ENCODE data around the gene ATP10A.

ATP10A gene

DNA sequence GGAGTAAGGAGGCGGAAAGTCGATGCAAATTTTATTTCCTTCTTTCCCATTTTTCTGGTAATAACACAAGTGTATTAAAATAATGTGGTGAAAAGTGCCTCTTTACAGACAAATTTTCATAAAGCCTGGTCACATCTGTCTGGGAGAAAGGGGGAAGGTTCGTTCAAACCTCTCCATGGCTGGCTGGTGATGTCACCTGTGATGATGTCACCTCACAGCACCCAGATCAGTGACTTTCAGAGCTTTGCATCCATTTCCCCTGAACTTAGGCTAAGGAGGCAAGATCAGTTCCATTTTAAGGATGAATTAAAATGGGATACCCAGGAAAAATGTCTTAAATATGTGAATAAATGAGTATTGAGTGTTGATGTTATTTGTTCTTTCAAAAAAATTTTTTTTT lies 34.1 kb downstream of the ATP10A start:
- DNase-seq (ENCODE audit: low read depth, low spot score) = no peak

DNA sequence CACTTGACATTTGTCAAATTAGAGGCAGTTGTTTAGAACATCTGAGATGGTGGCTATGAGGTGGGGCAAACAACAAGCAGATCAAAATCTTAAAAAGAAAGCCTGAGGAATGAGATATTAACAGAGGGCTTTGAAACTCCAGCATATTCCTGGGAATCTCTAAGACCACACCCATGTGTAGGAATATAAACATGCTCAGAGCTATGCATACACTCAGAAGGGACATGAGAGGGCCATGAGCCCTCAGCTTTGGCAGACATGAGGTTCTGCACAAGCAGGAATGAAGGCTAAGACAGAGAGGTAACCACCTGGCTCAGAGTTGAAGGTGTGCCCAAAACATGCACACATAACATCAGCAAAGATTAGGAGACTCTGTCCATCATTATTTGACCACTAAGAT lies 37.9 kb downstream of the ATP10A start:
- DNase-seq (ENCODE audit: low read depth, low spot score) = no peak

DNA sequence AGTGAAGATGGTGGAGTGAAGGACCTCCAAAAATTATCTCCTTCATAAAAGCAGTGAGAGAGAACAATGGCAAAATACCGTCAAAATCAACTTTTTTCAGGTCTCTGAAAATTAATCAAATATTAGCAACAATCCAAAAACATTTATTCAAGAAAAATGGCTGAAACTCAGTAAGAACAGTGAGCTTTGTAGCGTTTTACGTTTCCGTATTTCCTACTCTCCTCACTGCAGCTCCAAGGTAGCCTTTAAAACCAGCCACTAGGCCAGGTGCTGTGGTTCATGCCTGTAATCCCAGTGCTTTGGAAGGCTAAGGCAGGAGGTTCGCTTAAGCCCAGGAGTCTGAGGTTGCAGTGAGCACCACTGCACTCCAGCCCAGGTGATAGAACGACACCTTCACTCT lies 38.5 kb downstream of the ATP10A start:
- DNase-seq (ENCODE audit: low read depth, low spot score) = no peak

DNA sequence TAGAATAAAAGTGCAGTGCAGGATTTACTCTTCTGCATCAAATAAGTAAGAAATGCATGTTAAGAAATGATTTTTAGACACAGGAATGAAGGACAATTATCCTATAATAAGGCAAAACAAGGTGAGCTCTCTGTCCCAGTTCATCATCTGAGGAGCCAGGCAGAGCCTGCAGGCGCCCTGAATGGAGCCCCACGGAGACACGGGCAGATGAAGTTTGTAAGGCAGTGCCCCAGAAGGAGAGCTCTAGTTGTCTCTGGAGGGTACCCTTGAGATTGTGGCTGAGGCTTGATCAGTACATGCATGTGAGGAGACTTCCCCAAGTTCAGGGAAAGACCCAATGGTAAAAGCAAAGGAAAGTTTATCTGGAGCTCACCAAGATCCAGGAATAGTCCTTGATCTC lies 50.3 kb downstream of the ATP10A start:
- no peak for DNase-seq (ENCODE audit: low read depth, low spot score)

DNA sequence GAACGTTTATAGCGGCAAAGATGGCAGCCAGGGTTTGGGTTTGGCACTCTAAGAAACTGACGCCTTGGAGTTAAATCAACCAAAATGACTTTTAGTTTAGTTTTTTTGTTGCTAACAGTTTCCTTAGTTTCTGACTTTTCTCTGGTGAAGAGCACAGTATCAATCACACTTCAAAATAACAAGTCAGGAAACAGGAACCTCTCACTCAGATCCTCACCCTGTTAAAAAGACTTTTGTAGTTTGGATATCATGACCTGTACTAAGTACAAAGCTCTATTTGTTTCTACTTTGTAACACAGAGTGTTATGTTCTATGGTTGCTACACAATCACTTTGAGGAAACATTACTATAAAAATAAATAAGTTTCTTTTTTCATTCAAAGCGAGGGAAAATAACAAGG lies 51.1 kb downstream of the ATP10A start:
- no peak for DNase-seq (ENCODE audit: low read depth, low spot score)

DNA sequence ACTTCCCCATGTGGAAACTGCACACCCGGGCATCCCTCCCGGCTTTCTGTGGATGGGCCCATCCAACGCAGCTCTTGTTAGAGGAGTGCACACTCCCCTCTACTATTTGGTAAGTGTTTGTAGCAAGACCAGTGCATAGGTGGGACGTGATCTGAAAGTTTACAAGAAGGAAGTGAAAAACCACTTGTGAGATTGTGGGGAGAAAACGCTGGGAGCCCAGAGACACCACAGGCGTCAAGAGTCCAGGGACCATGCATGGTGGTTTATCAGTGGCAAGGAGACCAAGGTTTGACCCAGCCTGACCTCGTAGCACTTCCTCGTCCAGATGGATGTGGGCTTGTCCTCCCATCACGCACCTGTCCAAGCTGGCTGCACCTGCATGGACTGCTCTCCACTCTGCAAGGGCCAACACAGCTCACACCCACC lies 51.6 kb downstream of the ATP10A start:
- no peak for DNase-seq (ENCODE audit: low read depth, low spot score)

DNA sequence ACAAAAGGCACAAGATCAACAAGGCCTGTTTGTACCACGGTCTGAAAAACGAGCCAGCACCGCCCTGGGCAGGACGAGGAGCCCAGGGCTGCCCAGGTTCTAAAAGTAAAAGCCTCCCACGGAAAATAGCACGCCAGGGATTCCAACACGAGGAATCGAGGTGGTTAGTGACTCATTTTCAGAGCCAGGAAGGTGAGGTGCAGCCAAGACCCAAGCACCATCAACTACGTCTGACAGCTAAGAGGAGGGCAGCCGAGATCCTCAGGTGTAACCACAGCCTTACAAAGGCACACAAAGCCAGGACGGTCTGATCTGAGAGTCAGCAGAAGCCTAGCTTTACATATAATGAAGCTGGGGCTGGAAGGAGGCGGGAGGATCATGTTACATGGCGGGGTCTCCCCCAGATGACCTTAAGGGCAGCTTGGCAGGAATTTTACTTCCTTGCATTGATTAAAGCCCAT lies 52.5 kb downstream of the ATP10A start:
- DNase-seq (ENCODE audit: low read depth, low spot score) = no peak

DNA sequence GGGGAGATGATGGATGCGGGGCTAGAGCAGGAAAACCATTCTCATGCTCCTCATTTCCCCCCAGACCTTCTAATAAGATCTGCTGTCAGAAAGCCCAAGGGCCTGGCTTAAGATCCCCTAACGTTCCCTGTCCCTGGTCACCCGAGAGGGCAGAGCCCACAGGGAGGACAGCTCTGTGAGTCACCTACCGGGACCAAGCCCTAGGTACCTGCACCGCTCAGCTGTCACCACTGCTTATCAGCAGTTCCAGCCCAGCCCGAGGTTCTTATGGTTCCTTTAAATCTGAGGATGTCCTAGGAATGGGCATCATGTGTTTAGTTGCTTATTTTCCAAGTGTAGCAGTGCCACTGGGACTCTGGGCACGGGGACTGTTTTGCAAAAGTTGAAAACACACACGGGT lies 53.0 kb downstream of the ATP10A start:
- DNase-seq (ENCODE audit: low read depth, low spot score) = no peak

DNA sequence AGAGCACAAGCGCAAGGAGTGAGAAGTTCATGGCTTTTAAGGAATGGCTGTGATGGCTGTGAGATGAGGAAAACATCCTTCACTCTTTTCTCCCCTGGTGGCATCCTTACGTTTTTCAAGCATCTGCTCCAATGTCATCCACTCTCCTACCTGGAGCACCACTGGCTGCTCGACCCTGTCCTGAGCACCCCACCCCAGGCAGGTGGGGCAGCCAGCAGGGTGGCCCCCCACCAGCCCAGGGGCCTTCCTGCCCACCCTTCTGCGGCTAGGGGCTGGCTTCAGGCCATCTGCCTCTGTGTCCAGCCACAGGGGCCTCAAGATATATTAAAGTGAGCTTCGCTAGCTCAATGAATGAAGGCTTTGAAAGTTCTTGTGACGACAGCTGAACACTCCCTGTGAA lies 56.1 kb downstream of the ATP10A start:
- no peak for DNase-seq (ENCODE audit: low read depth, low spot score)

DNA sequence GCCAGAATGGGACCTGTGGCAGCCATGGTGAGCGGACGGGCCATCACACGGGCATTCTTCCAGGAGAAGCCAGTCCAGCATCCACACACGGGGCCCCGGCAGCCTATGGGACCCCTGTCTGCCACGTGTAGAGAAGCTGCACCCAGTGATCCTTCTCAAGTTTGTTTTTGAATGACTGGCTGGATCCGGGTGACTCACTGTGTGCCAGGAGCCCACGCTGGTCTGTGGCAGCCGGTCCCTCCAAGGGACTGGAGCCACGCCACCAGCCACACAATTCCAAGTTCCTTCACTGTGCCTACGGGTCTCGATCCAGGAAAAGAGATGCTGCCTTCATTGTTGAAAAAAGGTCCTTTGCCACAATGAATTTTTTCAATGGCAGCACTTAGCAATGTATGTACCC lies 58.1 kb downstream of the ATP10A start:
- DNase-seq (ENCODE audit: low read depth, low spot score) = no peak

DNA sequence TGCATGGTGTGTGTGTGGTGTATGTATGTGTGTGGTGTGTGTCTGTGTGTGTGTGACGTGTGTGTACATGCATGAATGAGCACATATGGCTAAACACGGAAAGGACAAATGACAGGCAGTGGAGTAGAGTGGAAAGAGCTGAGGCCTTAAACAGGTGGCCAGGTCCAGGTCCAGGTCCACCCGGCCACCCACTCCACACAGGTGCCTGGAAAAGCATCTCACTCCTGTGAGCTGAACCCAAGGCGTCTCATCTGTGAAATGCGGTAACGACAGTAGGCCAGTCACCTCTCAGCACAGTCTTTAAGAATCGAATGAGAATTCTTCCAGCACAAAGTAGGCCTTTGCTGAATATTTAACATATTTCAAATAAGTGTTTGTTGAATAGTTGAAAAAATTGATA lies 58.7 kb downstream of the ATP10A start:
- no peak for DNase-seq (ENCODE audit: low read depth, low spot score)

DNA sequence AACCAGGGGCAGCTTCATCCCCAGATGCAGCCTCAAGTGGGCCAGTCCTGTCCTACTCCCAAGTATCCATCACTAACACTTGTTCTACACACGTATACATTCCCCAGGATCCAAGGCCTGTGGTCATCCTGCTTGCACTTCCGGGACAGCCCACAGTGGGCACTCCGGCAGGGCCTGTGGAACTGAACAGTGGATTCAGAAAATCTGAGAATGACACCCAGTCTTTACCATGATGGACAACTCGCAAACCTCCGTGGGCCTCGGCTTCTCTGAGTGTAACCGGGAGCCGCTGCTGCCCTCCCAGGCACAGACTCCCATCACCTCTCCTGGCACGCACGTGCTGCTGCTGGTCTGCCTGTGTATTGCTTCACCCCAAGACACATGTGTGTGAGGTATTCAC lies 59.6 kb downstream of the ATP10A start:
- no peak for DNase-seq (ENCODE audit: low read depth, low spot score)

DNA sequence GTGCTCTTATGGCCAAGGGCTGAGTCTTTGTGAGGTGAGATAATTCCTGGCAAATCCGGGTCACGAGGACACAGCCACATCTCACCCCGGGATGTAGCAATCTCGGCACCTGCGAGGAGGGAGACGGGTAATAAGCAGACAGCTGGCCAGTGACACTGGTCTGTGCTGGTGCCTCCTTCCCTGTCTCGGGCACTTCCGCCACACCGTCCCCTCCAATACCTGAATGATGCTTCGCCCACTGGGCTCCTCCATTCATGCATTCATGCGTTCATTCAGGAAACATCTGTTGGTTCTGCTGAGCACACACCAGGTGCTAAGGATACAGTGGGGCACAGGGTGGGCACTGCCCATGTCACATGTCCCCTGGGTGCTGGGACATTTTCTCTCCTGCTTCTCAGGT lies 60.1 kb downstream of the ATP10A start:
- no peak for DNase-seq (ENCODE audit: low read depth, low spot score)

DNA sequence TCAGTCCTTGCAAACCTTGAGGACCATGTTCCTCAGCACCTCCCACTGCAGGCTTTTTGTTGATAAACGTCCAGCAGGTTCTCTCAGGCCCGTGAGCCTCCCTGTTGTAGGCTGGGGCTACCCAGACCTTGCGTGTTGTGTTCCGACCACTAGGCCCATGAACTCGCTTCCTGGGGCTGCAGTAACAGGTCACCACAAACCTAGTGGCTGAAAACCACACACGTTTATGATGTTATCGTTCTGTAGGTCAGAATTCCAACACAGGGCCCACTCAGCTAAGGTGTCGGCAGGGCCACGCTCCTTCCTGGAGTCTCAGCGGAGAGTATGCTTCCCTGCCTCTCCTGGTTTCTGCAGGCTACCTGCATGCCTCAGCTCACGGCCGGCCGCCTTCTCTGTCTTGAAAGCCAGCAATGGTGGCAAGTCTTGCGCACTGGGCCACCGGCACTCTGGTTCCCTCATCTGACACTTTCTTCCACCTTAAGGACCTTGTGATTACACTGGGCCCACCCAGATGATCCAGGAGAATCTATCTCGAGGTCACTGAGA lies 60.8 kb downstream of the ATP10A start:
- DNase-seq (ENCODE audit: low read depth, low spot score) = no peak

DNA sequence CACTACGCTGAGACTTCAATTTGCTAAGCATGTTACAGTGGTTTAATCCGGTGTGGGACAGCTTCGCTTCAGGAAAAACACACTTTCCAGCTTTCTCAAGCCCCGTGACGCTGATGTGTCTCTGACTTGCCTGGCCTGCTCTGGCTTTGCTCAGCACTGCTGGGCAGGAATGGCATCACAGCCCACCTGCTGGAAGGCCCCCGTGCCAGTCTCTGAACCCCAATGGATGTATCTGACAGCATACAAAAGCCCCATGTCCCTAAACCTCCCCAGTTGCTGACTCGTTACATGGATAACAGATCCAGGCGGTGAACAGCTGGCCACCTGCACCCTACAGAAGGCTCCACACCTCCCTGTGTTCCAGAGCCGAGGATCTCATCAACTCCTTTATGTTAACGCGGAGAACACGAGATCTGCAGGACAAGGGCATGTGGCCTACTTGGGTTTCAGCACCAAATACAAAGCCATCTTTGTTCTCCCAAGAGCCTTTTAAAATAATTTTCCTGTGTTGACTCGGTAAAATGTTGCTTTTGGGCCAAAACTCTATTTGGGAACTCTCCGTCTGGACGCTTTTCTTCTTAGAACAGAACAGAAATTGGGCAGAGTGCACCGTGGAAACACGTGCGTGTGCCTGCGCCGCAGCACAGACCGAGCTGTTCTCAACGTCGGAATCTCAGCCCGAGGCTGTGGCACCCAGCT lies 61.4 kb downstream of the ATP10A start:
- no peak for DNase-seq (ENCODE audit: low read depth, low spot score)

DNA sequence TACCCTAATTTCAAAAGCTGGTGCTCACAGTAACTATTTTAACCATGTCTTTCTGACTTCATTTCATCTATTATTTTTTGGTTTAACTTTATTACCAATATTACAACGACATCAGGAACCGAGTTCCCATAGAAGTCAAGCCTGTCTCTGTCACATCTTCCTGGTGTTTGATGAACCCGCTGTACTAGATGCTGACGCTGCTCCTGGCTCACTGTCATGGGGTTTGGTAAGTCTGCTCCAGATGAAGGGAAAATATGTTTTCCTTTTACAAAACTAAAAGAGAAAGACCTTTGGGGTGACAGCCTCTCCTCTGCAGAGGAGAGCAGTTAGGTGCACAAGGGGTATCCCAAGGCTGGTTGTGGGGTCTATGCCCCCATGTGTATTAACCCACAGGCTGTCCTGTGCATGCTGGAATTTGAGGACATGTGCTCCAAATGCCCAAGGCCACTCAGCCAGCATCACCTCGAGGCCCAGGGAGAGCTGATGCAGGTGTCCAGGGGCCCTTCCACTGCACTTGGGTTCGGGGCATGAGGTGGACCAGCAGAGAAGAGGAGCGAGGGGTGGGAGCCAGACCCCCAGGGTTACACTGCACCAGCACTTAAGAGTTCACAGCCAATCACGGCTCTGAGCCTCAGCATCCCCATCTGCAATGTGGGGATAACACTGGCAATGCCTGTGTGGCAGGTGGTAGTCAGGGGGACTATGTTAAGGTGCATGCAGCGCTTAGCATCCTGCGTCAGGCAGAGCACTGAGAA lies 62.2 kb downstream of the ATP10A start:
- no peak for DNase-seq (ENCODE audit: low read depth, low spot score)

DNA sequence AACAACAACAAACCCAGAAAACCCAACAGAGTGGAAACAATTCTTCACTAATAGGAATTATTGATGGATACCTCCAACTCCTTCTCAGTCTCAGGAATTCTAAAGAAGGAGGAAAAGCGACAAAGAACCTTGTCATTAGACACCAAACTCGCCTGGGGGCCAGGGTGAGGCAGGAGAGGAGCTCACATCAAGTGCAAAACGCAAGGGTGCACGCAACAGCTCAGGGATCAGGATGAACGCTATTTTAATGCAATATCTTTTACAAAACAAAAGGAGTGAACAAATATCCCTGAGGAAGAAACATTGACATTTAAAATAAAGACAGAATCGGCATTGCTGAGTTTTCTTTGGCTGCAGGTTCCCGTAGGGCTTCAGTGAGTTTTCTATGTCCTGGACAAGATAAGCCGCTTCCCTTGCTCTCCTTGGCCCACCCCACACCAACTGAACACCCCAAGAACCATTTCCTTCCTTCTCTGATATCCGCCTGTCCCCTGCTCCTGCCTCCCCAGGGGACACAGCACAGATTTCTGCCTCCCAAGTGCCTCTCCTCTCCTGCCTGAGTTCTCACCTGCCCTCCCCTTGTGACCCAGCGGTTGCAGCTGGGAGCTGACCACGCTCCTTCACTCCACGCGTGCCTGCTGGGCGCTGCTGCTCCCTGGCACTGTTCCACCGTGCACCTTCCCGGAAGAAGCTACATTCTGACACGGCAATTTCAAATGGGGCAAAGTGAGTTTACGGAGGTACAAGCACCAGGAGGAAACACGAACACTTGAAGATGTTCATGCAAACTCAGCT lies 63.0 kb downstream of the ATP10A start:
- no peak for DNase-seq (ENCODE audit: low read depth, low spot score)

DNA sequence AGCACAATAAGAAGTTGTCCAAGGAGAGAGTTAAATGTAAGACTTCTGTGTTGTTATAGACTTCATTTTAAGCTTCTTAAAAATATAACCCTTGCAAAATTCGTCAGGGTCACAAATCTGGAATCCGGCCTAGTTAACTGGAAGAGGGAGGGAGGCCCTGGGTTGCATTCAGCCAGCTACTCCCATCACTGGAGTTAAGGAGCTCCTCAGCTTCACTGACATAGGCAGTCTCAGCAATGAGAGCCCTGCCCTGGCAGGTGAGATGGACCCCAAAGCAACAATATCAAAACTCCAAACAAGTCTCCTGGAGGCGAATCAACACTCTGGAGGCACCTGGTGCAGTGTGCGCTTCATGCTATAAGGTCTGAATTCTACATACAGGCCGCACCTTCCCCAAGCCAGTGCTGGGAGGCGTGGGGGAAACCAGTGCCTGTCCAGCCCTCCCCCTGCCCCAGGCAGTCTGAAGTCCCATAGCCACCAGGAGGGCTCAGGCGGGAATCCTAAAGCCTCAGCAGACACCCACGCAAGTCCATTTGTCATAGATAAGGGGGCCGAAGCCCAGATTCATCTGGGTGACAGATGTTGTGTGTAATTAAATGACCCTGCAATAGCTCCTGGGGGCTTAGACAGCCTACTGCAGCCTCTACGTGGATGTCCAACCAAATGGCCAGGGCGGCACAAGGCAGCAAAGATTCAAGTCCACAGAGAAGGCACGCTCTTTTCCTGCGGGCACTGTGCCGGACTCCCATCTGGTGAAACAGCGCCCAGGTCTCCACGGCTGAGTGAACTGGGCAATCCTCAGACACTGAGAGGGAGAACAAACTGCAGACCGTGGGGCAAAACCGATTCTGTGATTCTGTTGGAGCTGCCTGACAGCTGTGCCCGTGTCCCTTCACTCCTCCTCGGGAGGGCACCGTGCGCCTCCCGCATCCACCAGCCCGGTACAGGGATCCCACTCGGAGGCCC lies 64.9 kb downstream of the ATP10A start:
- DNase-seq (ENCODE audit: low read depth, low spot score) = no peak

DNA sequence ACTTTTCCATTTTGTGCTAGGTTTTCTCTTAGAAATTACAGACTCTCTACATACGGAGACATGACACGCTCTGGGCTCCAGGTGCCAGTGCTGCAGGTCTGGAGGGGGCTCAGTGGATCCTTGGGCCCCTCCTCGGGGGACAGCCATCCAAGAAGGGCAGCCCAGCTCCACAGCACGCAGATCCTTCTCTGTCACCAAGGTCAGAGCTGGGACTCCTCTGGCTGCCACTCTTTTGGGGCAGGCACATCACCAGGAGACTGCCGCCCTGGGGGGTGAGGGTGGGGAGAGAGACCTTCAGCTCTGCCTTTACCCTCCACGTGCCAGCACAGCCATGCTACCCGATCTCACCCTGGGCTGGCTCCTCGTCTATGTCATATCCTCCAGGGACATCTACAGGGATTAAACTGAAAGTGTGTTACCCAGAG lies 65.6 kb downstream of the ATP10A start:
- DNase-seq (ENCODE audit: low read depth, low spot score) = no peak

DNA sequence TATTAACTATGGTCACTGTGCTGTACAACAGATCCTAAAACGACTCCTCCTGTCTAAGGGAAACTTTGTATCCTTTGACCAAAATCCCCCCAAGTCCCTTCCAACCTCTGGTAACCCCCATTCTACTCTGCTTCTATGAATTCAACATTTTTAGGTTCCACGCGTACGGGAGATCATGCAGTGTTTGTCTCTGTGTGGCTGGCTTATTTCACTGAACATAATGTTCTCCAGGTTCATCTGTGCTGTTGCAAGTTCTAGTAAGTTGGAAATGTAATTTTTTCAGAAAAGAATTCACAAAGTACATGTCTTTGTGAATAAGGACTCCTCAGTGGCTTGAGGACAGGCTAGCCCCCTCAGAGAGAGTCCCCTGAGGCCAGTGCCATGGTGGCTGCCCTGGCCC lies 66.1 kb downstream of the ATP10A start:
- no peak for DNase-seq (ENCODE audit: low read depth, low spot score)

DNA sequence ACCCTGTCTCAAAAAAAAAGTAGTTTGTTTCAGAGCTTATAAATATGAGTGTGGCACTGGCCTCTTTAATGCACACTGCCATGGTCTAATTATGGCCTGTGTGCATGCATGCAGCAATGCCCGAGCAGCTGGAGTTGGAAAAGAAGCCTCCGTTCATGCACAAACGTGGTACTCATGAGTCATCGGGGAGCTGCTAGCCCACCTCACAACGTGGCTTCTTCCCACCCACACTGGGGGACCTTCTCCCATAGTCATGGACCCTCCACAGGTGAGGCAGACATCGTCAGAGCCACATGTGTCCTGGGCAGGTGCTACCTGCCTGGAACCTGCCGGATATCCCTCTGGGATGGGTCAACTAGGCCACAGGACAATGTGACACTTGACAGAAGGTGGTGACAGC lies 66.7 kb downstream of the ATP10A start:
- no peak for DNase-seq (ENCODE audit: low read depth, low spot score)

All from activated naive CD8-positive, alpha-beta T cell treated with anti-CD3 and anti-CD28 coated beads, Interleukin-2, amount 50 U/mL, for 16 hours (primary cell).